ENCODE data around the gene ZNF581. TPM values are rescaled to one million over a fixed set of nuclear protein-coding genes. Genes with fewer than 3 reads are reported as not detected.

The ZNF581 gene
- total RNA-seq, 1 experiment from 2014 or later: 65.1 TPM

- peak overlapping the region; percentile 95 to 98 (median 98) for H3K27ac Mint-ChIP-seq
- peaks cover 20 to 58% (median 39%) of the 10 kb centered on the region in 3 experiments for H3K36me3 Mint-ChIP-seq (ENCODE audit: insufficient read depth in 1 of 3, low read depth in 3 of 3)
- Histone ChIP-seq H3K9me3 (ENCODE audit: control insufficient read depth, low read depth, low read length) (no peaks in the 10 kb centered on the region), H3K14ac (ENCODE audit: insufficient read depth, low read length) (peak overlapping the region; percentile 91), H4K20me1 (ENCODE audit: control insufficient read depth, insufficient read depth, insufficient read length) (peaks cover 5% of the 10 kb centered on the region), H3T11ph (ENCODE audit: low read length) (no peak overlapping the region), H4K5ac (ENCODE audit: insufficient read length, low read depth, low read length) (peak overlapping the region; percentile 86), H3K4me2 (ENCODE audit: insufficient read depth, insufficient read length, low read length) (peak overlapping the region; percentile 98), H3K9ac (ENCODE audit: extremely low read depth, insufficient read length, low read length) (peak overlapping the region; percentile 98), H4K8ac (replicated peaks; ENCODE audit: insufficient read length, low read depth, low read length) (no peak overlapping the region), H2AFZ (ENCODE audit: low read length) (no peak overlapping the region), H2BK120ac (ENCODE audit: low read depth, low read length, poor library complexity, severe bottlenecking) (no peak overlapping the region), H3K18ac (ENCODE audit: insufficient read length, low read depth, low read length) (peak overlapping the region; percentile 77), H2BK20ac (ENCODE audit: low read depth, low read length, poor library complexity, severe bottlenecking) (no peak overlapping the region), H3K4me1 (ENCODE audit: insufficient read depth, low read length) (peaks cover 7% of the 10 kb centered on the region; the same call in 1 of the 2 replicates), H3K79me1 (ENCODE audit: insufficient read depth, low read depth, low read length, poor library complexity, severe bottlenecking) (no peaks in the 10 kb centered on the region), H3K79me2 (ENCODE audit: insufficient read depth, low read length) (peaks cover 45% of the 10 kb centered on the region), H2BK5ac (ENCODE audit: insufficient read length, low read length) (peak overlapping the region; percentile 82), H3K23me2 (ENCODE audit: insufficient read length, low read depth, low read length, poor library complexity, severe bottlenecking) (peaks cover 22% of the 10 kb centered on the region), H3K56ac (ENCODE audit: insufficient read length, low read depth, low read length) (peak overlapping the region; percentile 67), H3K4ac (ENCODE audit: low read depth, low read length) (no peak overlapping the region; the same call in 1 of the 2 replicates), H4K91ac (ENCODE audit: insufficient read length, low read depth, low read length) (no peak overlapping the region), H3K27ac (ENCODE audit: insufficient read length, low read depth, low read length) (peak overlapping the region; percentile 53), H3K23ac (ENCODE audit: insufficient read length, low read depth, low read length) (no peak overlapping the region), H2BK15ac (ENCODE audit: low read depth, low read length) (no peak overlapping the region), H3K27me3 (ENCODE audit: insufficient read depth, low read length) (no peaks in the 10 kb centered on the region), H2AK5ac (ENCODE audit: insufficient read length, low read length) (no peak overlapping the region), H2BK12ac (ENCODE audit: insufficient read length, low read depth, low read length) (no peak overlapping the region)
- no peak for TF ChIP-seq CTCF (conservative IDR thresholded peaks at IDR 0.05)
- no CpG with 5 or more reads among the region's 19 CpGs for WGBS (ENCODE audit: extremely low coverage, insufficient read length, low lambda C conversion rate)
- H3K4me1 Mint-ChIP-seq: peaks cover 27 to 35% of the 10 kb centered on the region in 2 experiments
- DNase-seq: no peak
- H3K4me3 Mint-ChIP-seq: peak overlapping the region; percentile 93 to 94
- no peaks in the 10 kb centered on the region; the same call in 1 of the 2 replicates for H3K27me3 Mint-ChIP-seq (ENCODE audit: low read depth)
- H3K9me3 Mint-ChIP-seq: peaks cover 0 to 3% of the 10 kb centered on the region in 2 experiments; a peak in 3 of 5 replicates
Measured at GRCh38 chr19:55655648-55656040, 12.2 kb downstream of the ZNF581 start.

All from H9 (cell line).